NT2/D1 (cell line): ENCODE data around the gene LRIG1.
"Not testable (repeated sequence)": the region's sequence is repeated elsewhere in the genome, so short reads cannot be mapped to it uniquely, and the experiment has no call there.

Experiments used
- YY1 ChIP-seq: IDR thresholded peaks from 2 replicates; pipeline ENCODE4 v1.6.1; 2011; ENCODE audit not compliant: insufficient read length, insufficient read depth
- ZNF274 ChIP-seq: IDR thresholded peaks from 2 replicates; pipeline ENCODE4 v1.6.1; 2011; ENCODE audit warnings: mild to moderate bottlenecking, low read depth, low read length

GRCh38 chr3:66421893-66422292 is 78.9 kb downstream of the LRIG1 start:
- not testable (repeated sequence) for TF ChIP-seq ZNF274, YY1
